Measurements from ENCODE around the gene DSTYK.

- no peak for TF ChIP-seq CTCF (IDR thresholded peaks at IDR 0.05)
- TF ChIP-seq POLR2A (IDR thresholded peaks at IDR 0.05), result no peak
Observed at GRCh38 chr1:205251576-205251975, 40.1 kb upstream of the DSTYK start.
